GM12878 (cell line): ENCODE data around the gene FNDC3B. TPM values are rescaled to one million over a fixed set of nuclear protein-coding genes. Genes with fewer than 3 reads are reported as not detected.

Experiments
- ATAC-seq: fragments of 200-7000 bp; cut with Tn5 transposase; 3 replicates; pipeline ENCODE4 v1.9.1; 2020; ENCODE audit warnings: mild to moderate bottlenecking, moderate library complexity
- BruUV-seq: library from RNA; stranded (reverse); fragments of 400-500 nt; replicated peaks from 2 replicates; lab custom pipeline; 2021; lab: Mats Ljungman, UMichigan
- CTCF ChIA-PET: fragments of 300-600 bp; sonication (Branson Sonifier 250); formaldehyde crosslinking; extraction: SDS; loops from one replicate; lab custom pipeline; 2021; ENCODE audit warnings: inconsistent platforms; lab: Yijun Ruan, JAX
- POLR2A ChIA-PET: fragments of 350-600 bp; formaldehyde crosslinking; extraction: SDS; loops from one replicate; lab custom pipeline; 2021; ENCODE audit warnings: inconsistent platforms; lab: Charles Lee
- RAD21 ChIA-PET: fragments of 300-600 bp; sonication (Branson Sonifier 250); formaldehyde crosslinking; loops from one replicate; lab custom pipeline; 2023; ENCODE audit warnings: antibody characterized with exemption; ENCODE audit not compliant: unreplicated experiment; lab: Charles Lee
- SMC1A ChIA-PET: fragments of 300-600 bp; sonication (Branson Sonifier 250); formaldehyde crosslinking; loops from one replicate; lab custom pipeline; 2023; ENCODE audit not compliant: unreplicated experiment, uncharacterized antibody; lab: Charles Lee
- DNase-seq: peaks from one replicate; pipeline ENCODE4 v3.0.0-alpha.2; 2011; ENCODE audit warnings: low read depth, low spot score
- FAIRE-seq: peaks from 3 replicates; lab custom pipeline; 2011; peaks lifted over from hg19 to GRCh38; lab: Jason Lieb, UNC
- H2AFZ ChIP-seq: 2 replicates; pipeline ENCODE4 v1.6.0; 2011; ENCODE audit warnings: low read depth, low read length, control low read depth; ENCODE audit not compliant: control insufficient read depth
- H3K27ac ChIP-seq: 2 replicates; pipeline ENCODE4 v1.5.1; 2011; ENCODE audit warnings: control low read depth; ENCODE audit not compliant: control insufficient read depth, insufficient read depth
- H3K27me3 ChIP-seq, 2 experiments: replicated peaks in 1 of 2; 2 replicates each; pipeline versions ENCODE4 v1.6.0 to v1.6.1; 2011; ENCODE audit warnings: low read length in 1 of 2; ENCODE audit not compliant: control insufficient read depth in 2 of 2, insufficient read depth in 2 of 2
- H3K36me3 ChIP-seq, 2 experiments: 2 replicates each; pipeline ENCODE4 v1.5.1; 2011; ENCODE audit warnings: low read length in 1 of 2; ENCODE audit not compliant: control insufficient read depth in 2 of 2, insufficient read depth in 2 of 2
- H3K4me1 ChIP-seq: 2 replicates; pipeline ENCODE4 v1.6.1; 2011; ENCODE audit warnings: mild to moderate bottlenecking, low read length, moderate library complexity, mixed read lengths; ENCODE audit not compliant: control insufficient read depth, insufficient read depth
- H3K4me2 ChIP-seq: 2 replicates; pipeline ENCODE4 v1.6.0; 2011; ENCODE audit warnings: control low read depth; ENCODE audit not compliant: control insufficient read depth, insufficient read depth
- H3K4me3 ChIP-seq: fragments of 200-600 bp; sonication (generic); 2 replicates; pipeline ENCODE4 v1.5.1; 2016
- H3K79me2 ChIP-seq: 2 replicates; pipeline ENCODE4 v1.6.0; 2011; ENCODE audit warnings: low read length; ENCODE audit not compliant: control insufficient read depth, insufficient read depth
- H3K9ac ChIP-seq: 2 replicates; pipeline ENCODE4 v1.8.0; 2011; ENCODE audit warnings: low read length, control low read depth, mixed read lengths; ENCODE audit not compliant: control insufficient read depth, insufficient read depth
- H3K9me3 ChIP-seq: replicated peaks from 3 replicates; pipeline ENCODE4 v1.5.1; 2011; ENCODE audit warnings: mild to moderate bottlenecking, low read length; ENCODE audit not compliant: control insufficient read depth, insufficient read depth
- H4K20me1 ChIP-seq: 2 replicates; pipeline ENCODE4 v1.6.0; 2011; ENCODE audit not compliant: control insufficient read depth, insufficient read depth
- BHLHE40 ChIP-seq, 2 experiments: fragments of 450-650 bp in 1 of 2; IDR thresholded peaks; 2 replicates each; pipeline ENCODE4 v1.6.1; 2011 to 2017; ENCODE audit warnings: low read depth in 2 of 2, borderline replicate concordance in 1 of 2, improper control_type of control experiment in 1 of 2, low read length in 1 of 2, mild to moderate bottlenecking in 1 of 2
- CTCF ChIP-seq, 3 experiments: IDR thresholded peaks in 2 of 3; conservative IDR thresholded peaks in 1 of 3; 2 replicates each; pipeline ENCODE4 v1.5.1; 2011; ENCODE audit warnings: low read depth in 3 of 3, low read length in 3 of 3, mild to moderate bottlenecking in 3 of 3, control low read depth in 2 of 3, moderate library complexity in 2 of 3, inconsistent platforms in 1 of 3, mixed read lengths in 1 of 3; ENCODE audit not compliant: control insufficient read depth in 2 of 3, insufficient read depth in 1 of 3; ENCODE audit errors: extremely low read depth in 1 of 3
- E4F1 ChIP-seq: fragments of 450-650 bp; IDR thresholded peaks from 2 replicates; pipeline ENCODE4 v1.6.1; 2018; ENCODE audit warnings: borderline replicate concordance, mild to moderate bottlenecking; ENCODE audit not compliant: partially characterized antibody
- FOXM1 ChIP-seq: IDR thresholded peaks from 2 replicates; pipeline ENCODE4 v1.6.1; 2012; ENCODE audit warnings: low read depth, mild to moderate bottlenecking, inconsistent platforms, low read length, moderate library complexity
- HDGF ChIP-seq: fragments of 450-650 bp; IDR thresholded peaks from 2 replicates; pipeline ENCODE4 v1.6.1; 2016; ENCODE audit warnings: antibody characterized with exemption
- IKZF2 ChIP-seq, 2 experiments: fragments of 450-650 bp; IDR thresholded peaks; 2 replicates each; pipeline ENCODE4 v1.6.1; 2017; ENCODE audit warnings: mild to moderate bottlenecking in 2 of 2, moderate library complexity in 2 of 2
- JUND ChIP-seq: IDR thresholded peaks from 2 replicates; pipeline ENCODE4 v1.6.1; 2012; ENCODE audit warnings: low read depth, mild to moderate bottlenecking, low read length, improper control_type of control experiment, moderate library complexity
- MYC ChIP-seq: IDR thresholded peaks from 2 replicates; pipeline ENCODE4 v1.6.1; 2011; ENCODE audit warnings: mild to moderate bottlenecking, low read length, moderate library complexity, inconsistent platforms; ENCODE audit not compliant: insufficient read depth, insufficient replicate concordance, insufficient read length, severe bottlenecking
- POLR2A ChIP-seq: IDR thresholded peaks from 2 replicates; pipeline ENCODE4 v1.6.1; 2011; ENCODE audit warnings: low read depth, mild to moderate bottlenecking, low read length
- RELB ChIP-seq: fragments of 450-650 bp; IDR thresholded peaks from 2 replicates; pipeline ENCODE4 v1.6.1; 2017; ENCODE audit warnings: low read depth, mild to moderate bottlenecking, moderate library complexity
- SMARCA5 ChIP-seq: fragments of 450-650 bp; IDR thresholded peaks from 2 replicates; pipeline ENCODE4 v1.6.1; 2017; ENCODE audit warnings: mild to moderate bottlenecking
- SREBF2 ChIP-seq: IDR thresholded peaks from 2 replicates; pipeline ENCODE4 v1.6.1; 2012; ENCODE audit warnings: mild to moderate bottlenecking, low read length
- TCF7 ChIP-seq: IDR thresholded peaks from 2 replicates; pipeline ENCODE4 v1.6.1; 2014; ENCODE audit warnings: antibody characterized with exemption, borderline replicate concordance
- WGBS: methylation state at CpG from one replicate; pipeline ENCODE4 v1.1.6; 2016; ENCODE audit warnings: low lambda C conversion rate; ENCODE audit not compliant: insufficient replicate concordance, insufficient coverage; ENCODE audit errors: missing lambda C conversion rate; 5-methylcytosine and 5-hydroxymethylcytosine counted together
- in situ Hi-C: fragments of 300-500 bp; cut with MboI; formaldehyde crosslinking; loops from 9 replicates; pipeline ENCODE4 v1.14.3; 2018; ENCODE audit warnings: mixed read lengths
- intact Hi-C: fragments of 100-400 bp; cut with micrococcal nuclease; formaldehyde crosslinking; loops from one replicate; pipeline ENCODE4 v1.14.2; 2022; ENCODE audit not compliant: unreplicated experiment
- polyA plus RNA-seq, 11 experiments: library from polyadenylated mRNA; depleted of rRNA in 4 of 11; unstranded in 6 of 11; stranded (reverse) in 5 of 11; fragments of >200 nt; fragmentation: Nextera tagmentation in 4 of 11; fragmentation: Illumina TruSeq in 1 of 11; extraction: Ambion mirVana in 4 of 11; extraction: Trizol in 1 of 11; gene quantifications; 1 replicate in 1 of 11; 2 replicates in 10 of 11; pipeline versions ENCODE4 v1.2.1 to v1.2.3, GENCODE V29; 2011 to 2016; ENCODE audit warnings: inconsistent platforms in 2 of 11, missing spikeins in 2 of 11, low read depth in 1 of 11
- total RNA-seq, 4 experiments: library from RNA; depleted of rRNA in 3 of 4; stranded (reverse); fragments of >200 nt in 3 of 4; fragmentation: Illumina TruSeq in 1 of 4; extraction: Trizol in 1 of 4; gene quantifications; 2 replicates each; pipeline versions ENCODE4 v1.2.1 to v1.2.3, GENCODE V29; 2013 to 2021

The FNDC3B gene
- total and polyA plus RNA-seq, 10 of the 15 experiments (the other 5 are each of a cell fraction or from before 2014, with no cell fraction given), result 7.9 to 35.0 (median 18.5) TPM

GRCh38 chr3:172343117-172343516 is 303.7 kb downstream of the FNDC3B start (continued):
- TF ChIP-seq RELB (no peak), IKZF2 (IDR thresholded peaks at IDR 0.05) (no peak), HDGF (no peak), BHLHE40 (IDR thresholded peaks at IDR 0.05; ENCODE audit: borderline replicate concordance in 1 of 2, low read depth in 2 of 2, low read length in 1 of 2) (no peak)

GRCh38 chr3:172343979-172344378 is 304.6 kb downstream of the FNDC3B start:
- no peak overlapping the region for H3K4me3 ChIP-seq
- no peak for TF ChIP-seq JUND
- TF ChIP-seq TCF7, result no peak
- TF ChIP-seq FOXM1, result no peak
- TF ChIP-seq SREBF2, result no peak
- TF ChIP-seq POLR2A, result no peak
- TF ChIP-seq CTCF (IDR thresholded peaks at IDR 0.05 in 2 of 3, conservative IDR thresholded peaks at IDR 0.05 in 1 of 3; ENCODE audit: control insufficient read depth in 2 of 3, extremely low read depth in 1 of 3, insufficient read depth in 1 of 3, low read depth in 3 of 3, low read length in 3 of 3), result no peak
- no peak for TF ChIP-seq E4F1
- no peak for TF ChIP-seq SMARCA5
- no peak for TF ChIP-seq MYC

More at GRCh38 chr3:172343979-172344378, 304.6 kb downstream of the FNDC3B start:
- in situ Hi-C loops (loop anchor here (25.0 kb wide), 1 partner anchor 318 kb away; no protein-coding TSS in a partner anchor), intact Hi-C loops (loop anchor here (5.0 kb wide), 2 partner anchors 307 to 497 kb away; partner anchors contain the start of gene FNDC3B)
- WGBS, result 96% methylated on average over 12 of the region's 12 CpGs
- no peak overlapping the region for H2AFZ ChIP-seq
- RAD21 ChIA-PET, result no interaction called here
- no peaks in the 10 kb centered on the region for H3K79me2 ChIP-seq
- SMC1A ChIA-PET, result interaction anchor here (0.5 to 2.3 kb wide), 3 partner anchors 9 to 510 kb away, joined by 3 to 5 read pairs (median 5); no protein-coding TSS in a partner anchor
- no TSS peak for BruUV-seq
- no peak overlapping the region for H3K27ac ChIP-seq
- no peak overlapping the region for H3K9ac ChIP-seq
- CTCF ChIA-PET, result interaction anchor here (0.8 to 5.4 kb wide), 4 partner anchors 13 to 508 kb away, joined by 3 to 85 read pairs (median 4); no protein-coding TSS in a partner anchor
- FAIRE-seq (no peak), ATAC-seq (no peak), DNase-seq (no peak)
- no peaks in the 10 kb centered on the region for H3K27me3 ChIP-seq
- H3K4me2 ChIP-seq, result no peak overlapping the region
- H3K36me3 ChIP-seq, result peaks cover 15 to 30% of the 10 kb centered on the region in 2 experiments
- H4K20me1 ChIP-seq, result no peaks in the 10 kb centered on the region
- POLR2A ChIA-PET, result no interaction called here
- H3K9me3 ChIP-seq, result no peaks in the 10 kb centered on the region
- H3K4me1 ChIP-seq, result no peaks in the 10 kb centered on the region
